Fibroblast of lung (primary cell): ENCODE measurements around the gene ORM2.

Source experiments
- EZH2 ChIP-seq: IDR thresholded peaks from 2 replicates; pipeline ENCODE4 v1.5.1; 2012; ENCODE audit warnings: low read length, control low read depth, mild to moderate bottlenecking; ENCODE audit errors: missing control alignments
- TF ChIP-seq, protein P1 (sequence below), 2 donors: IDR thresholded peaks in 1 of 2; conservative IDR thresholded peaks in 1 of 2; 1 replicate in 1 of 2; 2 replicates in 1 of 2; pipeline ENCODE4 v1.5.1; 2011 to 2012; ENCODE audit warnings: low read length in 2 of 2, control low read depth in 1 of 2, inconsistent platforms in 1 of 2, low read depth in 1 of 2, mild to moderate bottlenecking in 1 of 2

DNA sequence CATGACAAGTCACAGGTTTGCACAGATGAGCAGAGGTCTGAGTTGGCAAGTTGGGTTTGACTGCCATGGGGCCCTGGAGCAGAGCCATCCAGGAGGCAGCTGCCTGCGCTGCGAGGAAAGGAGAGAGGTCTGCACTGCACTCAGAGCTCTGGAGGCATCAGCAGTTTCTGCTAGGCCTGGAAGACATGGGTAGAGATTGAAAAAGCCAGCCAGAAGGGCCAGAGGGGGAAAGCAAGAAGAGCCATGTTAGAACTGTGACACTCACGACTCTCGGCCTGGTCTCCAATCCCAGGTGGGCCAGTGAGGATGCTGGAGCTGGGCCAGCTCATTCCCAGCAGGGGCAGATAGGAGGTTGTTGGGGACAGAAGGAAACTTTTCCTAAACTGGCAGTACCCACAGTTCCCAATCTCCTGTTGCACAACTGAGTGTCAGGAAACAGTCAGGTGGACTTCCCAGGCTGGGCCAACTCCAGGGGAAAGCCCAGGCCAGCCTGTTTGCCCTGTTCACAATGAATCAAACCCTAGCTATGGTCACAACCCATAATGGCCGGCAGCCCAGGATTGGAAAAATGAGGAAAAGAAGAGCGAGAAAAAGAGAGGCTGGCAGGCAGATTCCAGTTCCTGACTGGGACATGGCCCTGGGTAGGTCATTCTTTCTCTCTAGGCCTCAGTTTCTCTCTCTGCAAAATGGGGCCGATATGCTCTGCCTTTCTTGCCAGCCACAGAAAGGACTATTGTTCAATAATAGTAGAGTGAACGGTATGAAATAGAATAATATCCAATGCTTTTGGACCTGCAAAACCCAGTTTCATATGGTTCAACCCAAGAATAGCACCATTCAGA, 14.6 kb upstream of the ORM2 start:
- TF ChIP-seq, protein P1, sequence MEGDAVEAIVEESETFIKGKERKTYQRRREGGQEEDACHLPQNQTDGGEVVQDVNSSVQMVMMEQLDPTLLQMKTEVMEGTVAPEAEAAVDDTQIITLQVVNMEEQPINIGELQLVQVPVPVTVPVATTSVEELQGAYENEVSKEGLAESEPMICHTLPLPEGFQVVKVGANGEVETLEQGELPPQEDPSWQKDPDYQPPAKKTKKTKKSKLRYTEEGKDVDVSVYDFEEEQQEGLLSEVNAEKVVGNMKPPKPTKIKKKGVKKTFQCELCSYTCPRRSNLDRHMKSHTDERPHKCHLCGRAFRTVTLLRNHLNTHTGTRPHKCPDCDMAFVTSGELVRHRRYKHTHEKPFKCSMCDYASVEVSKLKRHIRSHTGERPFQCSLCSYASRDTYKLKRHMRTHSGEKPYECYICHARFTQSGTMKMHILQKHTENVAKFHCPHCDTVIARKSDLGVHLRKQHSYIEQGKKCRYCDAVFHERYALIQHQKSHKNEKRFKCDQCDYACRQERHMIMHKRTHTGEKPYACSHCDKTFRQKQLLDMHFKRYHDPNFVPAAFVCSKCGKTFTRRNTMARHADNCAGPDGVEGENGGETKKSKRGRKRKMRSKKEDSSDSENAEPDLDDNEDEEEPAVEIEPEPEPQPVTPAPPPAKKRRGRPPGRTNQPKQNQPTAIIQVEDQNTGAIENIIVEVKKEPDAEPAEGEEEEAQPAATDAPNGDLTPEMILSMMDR (conservative IDR thresholded peaks at IDR 0.05 in 1 of 2, IDR thresholded peaks at IDR 0.05 in 1 of 2; ENCODE audit: low read depth in 1 of 2, low read length in 2 of 2) = no peak
- no peak for TF ChIP-seq EZH2
